ENCODE data around the gene ARHGEF19.
"Not testable (repeated sequence)": the region's sequence is repeated elsewhere in the genome, so short reads cannot be mapped to it uniquely, and the experiment has no call there.

The ARHGEF19 gene

GRCh38 chr1:16226490-16227179 lies 14.2 kb upstream of the ARHGEF19 start:
- Histone ChIP-seq H3K4me3 (ENCODE audit: low read length, poor library complexity, severe bottlenecking) (no peak overlapping the region), H3K79me2 (ENCODE audit: insufficient read depth, low read length) (no peaks in the 10 kb centered on the region), H3K9ac (ENCODE audit: low read depth, low read length, poor library complexity, severe bottlenecking) (no peak overlapping the region), H3K4me1 (ENCODE audit: insufficient read depth, low read length, poor library complexity, severe bottlenecking) (no peaks in the 10 kb centered on the region), H3K9me2 (replicated peaks; ENCODE audit: low read depth, low read length) (no peaks in the 10 kb centered on the region), H2AFZ (ENCODE audit: low read length) (no peak overlapping the region), H3F3A (ENCODE audit: low read depth) (no peaks in the 10 kb centered on the region), H3K27me3 (ENCODE audit: insufficient read depth, low read length, poor library complexity, severe bottlenecking) (no peaks in the 10 kb centered on the region), H4K20me1 (ENCODE audit: insufficient read depth, low read length, poor library complexity, severe bottlenecking) (no peaks in the 10 kb centered on the region), H3K36me3 (ENCODE audit: insufficient read depth, low read length) (no peaks in the 10 kb centered on the region), H3K9me3 (ENCODE audit: insufficient read depth, low read depth, low read length) (no peaks in the 10 kb centered on the region), H3K4me2 (ENCODE audit: low read depth, low read length, poor library complexity, severe bottlenecking) (no peak overlapping the region)
- TF ChIP-seq EZH2phosphoT487 (IDR thresholded peaks at IDR 0.05; ENCODE audit: borderline replicate concordance) (no peak), CTCF (conservative IDR thresholded peaks at IDR 0.05; ENCODE audit: low read length) (no peak)

GRCh38 chr1:16226129-16226489 lies 13.7 kb upstream of the ARHGEF19 start:
- no peaks in the 10 kb centered on the region for H4K20me1 ChIP-seq (ENCODE audit: insufficient read depth, low read length, poor library complexity, severe bottlenecking)
- H3K4me3 ChIP-seq (ENCODE audit: low read length, poor library complexity, severe bottlenecking), result no peak overlapping the region
- H3K9ac ChIP-seq (ENCODE audit: low read depth, low read length, poor library complexity, severe bottlenecking), result no peak overlapping the region
- H3K4me1 ChIP-seq (ENCODE audit: insufficient read depth, low read length, poor library complexity, severe bottlenecking), result no peaks in the 10 kb centered on the region
- no peak overlapping the region for H2AFZ ChIP-seq (ENCODE audit: low read length)
- H3K79me2 ChIP-seq (ENCODE audit: insufficient read depth, low read length), result no peaks in the 10 kb centered on the region
- H3K9me3 ChIP-seq (ENCODE audit: insufficient read depth, low read depth, low read length), result no peaks in the 10 kb centered on the region
- no peaks in the 10 kb centered on the region for H3K9me2 ChIP-seq (replicated peaks; ENCODE audit: low read depth, low read length)
- no peaks in the 10 kb centered on the region for H3K27me3 ChIP-seq (ENCODE audit: insufficient read depth, low read length, poor library complexity, severe bottlenecking)
- no peaks in the 10 kb centered on the region for H3F3A ChIP-seq (ENCODE audit: low read depth)
- no peak overlapping the region for H3K4me2 ChIP-seq (ENCODE audit: low read depth, low read length, poor library complexity, severe bottlenecking)
- no peaks in the 10 kb centered on the region for H3K36me3 ChIP-seq (ENCODE audit: insufficient read depth, low read length)
- TF ChIP-seq EZH2phosphoT487 (IDR thresholded peaks at IDR 0.05; ENCODE audit: borderline replicate concordance) (no peak), CTCF (conservative IDR thresholded peaks at IDR 0.05; ENCODE audit: low read length) (no peak)

GRCh38 chr1:16224472-16224871 lies 12.0 kb upstream of the ARHGEF19 start:
- H3F3A ChIP-seq (ENCODE audit: low read depth), result no peaks in the 10 kb centered on the region
- H3K9me3 ChIP-seq (ENCODE audit: insufficient read depth, low read depth, low read length), result no peaks in the 10 kb centered on the region
- H3K9ac ChIP-seq (ENCODE audit: low read depth, low read length, poor library complexity, severe bottlenecking), result no peak overlapping the region
- H3K4me2 ChIP-seq (ENCODE audit: low read depth, low read length, poor library complexity, severe bottlenecking), result no peak overlapping the region
- H3K36me3 ChIP-seq (ENCODE audit: insufficient read depth, low read length), result no peaks in the 10 kb centered on the region
- no peaks in the 10 kb centered on the region for H3K27me3 ChIP-seq (ENCODE audit: insufficient read depth, low read length, poor library complexity, severe bottlenecking)
- H3K4me1 ChIP-seq (ENCODE audit: insufficient read depth, low read length, poor library complexity, severe bottlenecking), result no peaks in the 10 kb centered on the region
- no peak overlapping the region for H2AFZ ChIP-seq (ENCODE audit: low read length)
- TF ChIP-seq CTCF (conservative IDR thresholded peaks at IDR 0.05; ENCODE audit: low read length) (no peak), EZH2phosphoT487 (IDR thresholded peaks at IDR 0.05; ENCODE audit: borderline replicate concordance) (no peak)
- no peaks in the 10 kb centered on the region for H4K20me1 ChIP-seq (ENCODE audit: insufficient read depth, low read length, poor library complexity, severe bottlenecking)
- H3K9me2 ChIP-seq (replicated peaks; ENCODE audit: low read depth, low read length), result no peaks in the 10 kb centered on the region
- H3K79me2 ChIP-seq (ENCODE audit: insufficient read depth, low read length), result no peaks in the 10 kb centered on the region
- no peak overlapping the region for H3K4me3 ChIP-seq (ENCODE audit: low read length, poor library complexity, severe bottlenecking)

- H3K4me2 ChIP-seq (ENCODE audit: low read depth, low read length, poor library complexity, severe bottlenecking); H4K20me1 ChIP-seq (ENCODE audit: insufficient read depth, low read length, poor library complexity, severe bottlenecking); H3K27me3 ChIP-seq (ENCODE audit: insufficient read depth, low read length, poor library complexity, severe bottlenecking); H2AFZ ChIP-seq (ENCODE audit: low read length); H3K79me2 ChIP-seq (ENCODE audit: insufficient read depth, low read length); H3F3A ChIP-seq (ENCODE audit: low read depth); H3K9ac ChIP-seq (ENCODE audit: low read depth, low read length, poor library complexity, severe bottlenecking); H3K9me2 ChIP-seq (replicated peaks; ENCODE audit: low read depth, low read length); H3K4me1 ChIP-seq (ENCODE audit: insufficient read depth, low read length, poor library complexity, severe bottlenecking); H3K9me3 ChIP-seq (ENCODE audit: insufficient read depth, low read depth, low read length); H3K4me3 ChIP-seq (ENCODE audit: low read length, poor library complexity, severe bottlenecking); H3K36me3 ChIP-seq (ENCODE audit: insufficient read depth, low read length): not testable (repeated sequence)
Observed at GRCh38 chr1:16222716-16223115, 10.3 kb upstream of the ARHGEF19 start.
